ENCODE measurements around the gene KCNH8. TPM values are rescaled to one million over a fixed set of nuclear protein-coding genes. Genes with fewer than 3 reads are reported as not detected.

Gene KCNH8
- total RNA-seq, 3 donors from 2014 or later = under 0.01 to 4.4 (median 1.3) TPM

GRCh38 chr3:19573644-19574043, 425.3 kb downstream of the KCNH8 start:
- no peak for DNase-seq (ENCODE audit: low spot score in 2 of 2)
- no peaks in the 10 kb centered on the region for H3K9me3 ChIP-seq
- no peak overlapping the region for H3K27ac ChIP-seq
- H3K27me3 ChIP-seq = no peaks in the 10 kb centered on the region
- TF ChIP-seq POLR2AphosphoS5 (IDR thresholded peaks at IDR 0.05) = no peak
- TF ChIP-seq POLR2A (IDR thresholded peaks at IDR 0.05) = no peak
- TF ChIP-seq CTCF (IDR thresholded peaks at IDR 0.05) = no peak
- intact Hi-C loops (cut with DNase I; ENCODE audit: low total_unique reads) = no loop called here
- no peaks in the 10 kb centered on the region for H3K4me1 ChIP-seq
- H3K4me3 ChIP-seq = no peak overlapping the region
- H3K36me3 ChIP-seq = no peaks in the 10 kb centered on the region

- no peak for DNase-seq (ENCODE audit: low spot score in 2 of 2)
- Histone ChIP-seq H3K27ac (no peak overlapping the region), H3K4me1 (no peaks in the 10 kb centered on the region), H3K9me3 (no peaks in the 10 kb centered on the region), H3K27me3 (no peaks in the 10 kb centered on the region), H3K4me3 (no peak overlapping the region), H3K36me3 (no peaks in the 10 kb centered on the region)
- TF ChIP-seq POLR2AphosphoS5 (IDR thresholded peaks at IDR 0.05) (no peak), CTCF (IDR thresholded peaks at IDR 0.05) (no peak), POLR2A (IDR thresholded peaks at IDR 0.05) (no peak)
- intact Hi-C loops (cut with DNase I; ENCODE audit: low total_unique reads) = no loop called here
These were observed 426.0 kb downstream of the KCNH8 start for GRCh38 chr3:19574268-19574667.

- H3K27me3 ChIP-seq = no peaks in the 10 kb centered on the region
- H3K27ac ChIP-seq = no peak overlapping the region
- TF ChIP-seq CTCF (IDR thresholded peaks at IDR 0.05) (no peak), POLR2A (IDR thresholded peaks at IDR 0.05) (no peak), POLR2AphosphoS5 (IDR thresholded peaks at IDR 0.05) (no peak)
- H3K36me3 ChIP-seq = no peaks in the 10 kb centered on the region
- H3K4me1 ChIP-seq = no peaks in the 10 kb centered on the region
- intact Hi-C loops (cut with DNase I; ENCODE audit: low total_unique reads) = no loop called here
- H3K9me3 ChIP-seq = no peaks in the 10 kb centered on the region
- H3K4me3 ChIP-seq = no peak overlapping the region
- no peak for DNase-seq (ENCODE audit: low spot score in 2 of 2)
These were observed 428.0 kb downstream of the KCNH8 start for GRCh38 chr3:19576343-19576742.
